Measurements from ENCODE around the gene TEAD1. TPM values are rescaled to one million over a fixed set of nuclear protein-coding genes. Genes with fewer than 3 reads are reported as not detected.

TEAD1 gene
- total RNA-seq, 2 experiments from 2014 or later, result 5.6 to 10.8 TPM

DNA sequence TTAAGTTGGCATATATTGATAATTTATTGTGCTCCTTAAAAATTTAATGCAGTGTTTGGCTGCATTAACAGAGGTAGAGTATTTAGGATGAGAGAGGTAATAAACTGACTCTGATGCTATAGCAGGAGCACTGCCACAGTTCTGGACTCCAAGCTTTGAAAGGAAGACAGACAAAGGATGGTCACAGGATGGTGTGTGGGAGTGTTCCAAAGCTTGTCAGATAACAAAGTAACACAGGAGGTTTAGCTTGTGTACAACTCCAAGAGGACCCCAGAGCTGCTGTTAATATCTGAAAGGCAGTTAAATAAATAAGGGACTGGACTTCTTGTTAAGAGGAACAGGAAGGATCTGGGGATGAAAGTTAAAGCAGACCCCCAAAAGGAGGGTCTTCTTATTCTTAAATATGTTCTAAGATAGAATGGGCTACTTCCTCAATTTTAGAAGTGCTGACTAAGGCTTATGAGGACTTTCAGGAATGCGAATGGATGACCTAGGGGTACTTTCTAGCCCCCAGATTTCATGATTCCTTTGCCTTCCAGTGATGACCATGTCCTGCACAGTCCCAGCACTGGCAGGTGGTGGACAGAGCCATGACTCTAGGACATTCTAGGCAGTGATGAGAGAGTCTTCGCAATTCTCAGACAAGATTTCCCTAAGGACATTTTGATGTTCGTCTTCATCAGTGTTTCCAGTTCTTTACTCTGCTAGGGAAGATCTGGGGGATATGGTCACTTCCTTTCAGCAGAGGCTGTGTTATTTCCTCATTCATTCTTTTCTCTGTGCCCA is 185.8 kb downstream of the TEAD1 start:
- Histone ChIP-seq H3K4me1 (ENCODE audit: insufficient read depth, low read length, poor library complexity, severe bottlenecking) (peaks cover 5% of the 10 kb centered on the region), H3K4me2 (ENCODE audit: low read length) (no peak overlapping the region), H3K79me2 (ENCODE audit: insufficient read depth, low read depth, low read length) (no peaks in the 10 kb centered on the region), H3K9me2 (ENCODE audit: insufficient read depth, low read length) (no peaks in the 10 kb centered on the region), H3K36me3 (ENCODE audit: insufficient read depth, low read length) (no peaks in the 10 kb centered on the region), H3K4me3 (ENCODE audit: low read depth, low read length, poor library complexity, severe bottlenecking) (no peak overlapping the region), H4K20me1 (ENCODE audit: insufficient read depth, low read length) (no peaks in the 10 kb centered on the region), H3K27ac (ENCODE audit: low read depth, low read length, poor library complexity, severe bottlenecking) (no peak overlapping the region), H3K9me3 (ENCODE audit: low read length) (no peaks in the 10 kb centered on the region), H2AFZ (ENCODE audit: low read length) (no peak overlapping the region)
- no peak for TF ChIP-seq EZH2phosphoT487 (IDR thresholded peaks at IDR 0.05; ENCODE audit: borderline replicate concordance, low read depth, low read length)
- TF ChIP-seq, protein P1, sequence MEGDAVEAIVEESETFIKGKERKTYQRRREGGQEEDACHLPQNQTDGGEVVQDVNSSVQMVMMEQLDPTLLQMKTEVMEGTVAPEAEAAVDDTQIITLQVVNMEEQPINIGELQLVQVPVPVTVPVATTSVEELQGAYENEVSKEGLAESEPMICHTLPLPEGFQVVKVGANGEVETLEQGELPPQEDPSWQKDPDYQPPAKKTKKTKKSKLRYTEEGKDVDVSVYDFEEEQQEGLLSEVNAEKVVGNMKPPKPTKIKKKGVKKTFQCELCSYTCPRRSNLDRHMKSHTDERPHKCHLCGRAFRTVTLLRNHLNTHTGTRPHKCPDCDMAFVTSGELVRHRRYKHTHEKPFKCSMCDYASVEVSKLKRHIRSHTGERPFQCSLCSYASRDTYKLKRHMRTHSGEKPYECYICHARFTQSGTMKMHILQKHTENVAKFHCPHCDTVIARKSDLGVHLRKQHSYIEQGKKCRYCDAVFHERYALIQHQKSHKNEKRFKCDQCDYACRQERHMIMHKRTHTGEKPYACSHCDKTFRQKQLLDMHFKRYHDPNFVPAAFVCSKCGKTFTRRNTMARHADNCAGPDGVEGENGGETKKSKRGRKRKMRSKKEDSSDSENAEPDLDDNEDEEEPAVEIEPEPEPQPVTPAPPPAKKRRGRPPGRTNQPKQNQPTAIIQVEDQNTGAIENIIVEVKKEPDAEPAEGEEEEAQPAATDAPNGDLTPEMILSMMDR (conservative IDR thresholded peaks at IDR 0.05; ENCODE audit: low read length), result no peak
- intact Hi-C loops (cut with micrococcal nuclease; ENCODE audit: unreplicated experiment), result no loop called here
- ChIA-PET CTCF (ENCODE audit: unreplicated experiment) (no interaction called here), POLR2A (interaction anchor here (0.7 to 1.0 kb wide), 2 partner anchors 8 to 37 kb away, joined by 3 read pairs; no protein-coding TSS in a partner anchor)
- no TSS peak for BruUV-seq (replicated peaks)
- no peak for DNase-seq (ENCODE audit: low spot score)

DNA sequence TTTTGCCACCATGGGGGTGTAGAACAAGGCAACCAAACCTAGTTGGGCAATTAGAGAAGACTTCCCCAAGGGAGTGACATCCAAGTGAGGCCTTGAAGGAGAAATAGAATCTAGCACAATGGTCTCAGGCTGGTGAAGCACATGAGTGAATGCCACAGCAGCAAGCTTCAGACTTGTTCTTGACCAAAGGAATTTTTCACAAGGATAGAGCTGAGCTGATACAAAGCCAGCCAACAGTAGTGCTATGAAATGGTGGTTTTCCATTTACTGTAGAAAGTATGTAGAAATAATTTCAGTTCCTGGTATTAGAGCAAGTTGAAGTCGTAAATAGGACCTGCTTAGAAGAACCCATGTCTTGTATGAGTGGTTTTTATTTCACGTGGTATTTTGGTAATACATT is 186.6 kb downstream of the TEAD1 start:
- Histone ChIP-seq H3K36me3 (ENCODE audit: insufficient read depth, low read length) (no peaks in the 10 kb centered on the region), H4K20me1 (ENCODE audit: insufficient read depth, low read length) (no peaks in the 10 kb centered on the region), H3K9me2 (ENCODE audit: insufficient read depth, low read length) (no peaks in the 10 kb centered on the region), H3K4me3 (ENCODE audit: low read depth, low read length, poor library complexity, severe bottlenecking) (no peak overlapping the region), H3K9me3 (ENCODE audit: low read length) (no peaks in the 10 kb centered on the region), H2AFZ (ENCODE audit: low read length) (no peak overlapping the region), H3K4me1 (ENCODE audit: insufficient read depth, low read length, poor library complexity, severe bottlenecking) (peaks cover 5% of the 10 kb centered on the region), H3K4me2 (ENCODE audit: low read length) (no peak overlapping the region), H3K79me2 (ENCODE audit: insufficient read depth, low read depth, low read length) (no peaks in the 10 kb centered on the region), H3K27ac (ENCODE audit: low read depth, low read length, poor library complexity, severe bottlenecking) (no peak overlapping the region)
- TF ChIP-seq, protein P1 (conservative IDR thresholded peaks at IDR 0.05; ENCODE audit: low read length), result no peak
- no peak for TF ChIP-seq EZH2phosphoT487 (IDR thresholded peaks at IDR 0.05; ENCODE audit: borderline replicate concordance, low read depth, low read length)
- ChIA-PET CTCF (ENCODE audit: unreplicated experiment) (no interaction called here), POLR2A (no interaction called here)
- no TSS peak for BruUV-seq (replicated peaks)
- intact Hi-C loops (cut with micrococcal nuclease; ENCODE audit: unreplicated experiment), result no loop called here
- no peak for DNase-seq (ENCODE audit: low spot score)

DNA sequence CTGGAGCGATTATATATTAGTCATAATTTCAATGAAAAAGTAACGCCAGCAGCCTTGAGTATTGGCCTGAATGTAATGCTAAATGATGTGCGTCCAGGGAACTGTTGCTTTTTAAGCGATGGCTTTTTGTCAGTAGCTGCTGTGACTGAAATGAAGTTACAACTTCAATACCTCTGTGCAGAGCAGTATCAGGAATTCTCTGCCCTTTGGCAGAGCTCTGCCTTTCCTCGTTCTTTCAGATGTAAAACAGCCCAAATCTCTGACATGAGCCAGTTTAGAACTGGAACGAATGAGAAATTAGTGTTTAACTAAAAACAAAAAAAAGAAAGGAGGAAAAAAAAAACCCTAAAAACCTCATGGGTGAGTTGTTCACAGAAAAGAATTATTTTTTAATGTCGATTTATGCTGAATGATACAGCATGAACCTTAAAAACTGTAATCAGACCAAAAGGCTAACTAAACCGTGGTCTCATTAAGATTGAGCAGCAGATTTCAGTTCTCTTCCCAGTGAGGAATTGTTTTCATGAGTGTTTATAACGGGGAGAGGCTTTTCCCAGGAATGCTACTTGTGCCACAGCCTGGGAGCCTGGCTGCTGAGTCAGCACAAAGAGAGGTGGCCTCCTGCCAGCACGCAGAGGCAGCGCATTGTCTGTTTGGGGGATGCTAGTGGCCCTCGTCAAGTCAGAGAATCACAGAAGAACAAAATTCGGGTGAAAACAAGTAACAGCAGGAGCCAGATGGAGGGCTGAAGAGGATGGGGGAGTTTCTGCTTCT is 188.7 kb downstream of the TEAD1 start:
- Histone ChIP-seq H2AFZ (ENCODE audit: low read length) (no peak overlapping the region), H3K79me2 (ENCODE audit: insufficient read depth, low read depth, low read length) (no peaks in the 10 kb centered on the region), H3K36me3 (ENCODE audit: insufficient read depth, low read length) (no peaks in the 10 kb centered on the region), H4K20me1 (ENCODE audit: insufficient read depth, low read length) (no peaks in the 10 kb centered on the region), H3K4me3 (ENCODE audit: low read depth, low read length, poor library complexity, severe bottlenecking) (no peak overlapping the region), H3K9me3 (ENCODE audit: low read length) (no peaks in the 10 kb centered on the region), H3K4me1 (ENCODE audit: insufficient read depth, low read length, poor library complexity, severe bottlenecking) (peaks cover 5% of the 10 kb centered on the region), H3K4me2 (ENCODE audit: low read length) (no peak overlapping the region), H3K9me2 (ENCODE audit: insufficient read depth, low read length) (no peaks in the 10 kb centered on the region), H3K27ac (ENCODE audit: low read depth, low read length, poor library complexity, severe bottlenecking) (no peak overlapping the region)
- intact Hi-C loops (cut with micrococcal nuclease; ENCODE audit: unreplicated experiment), result no loop called here
- ChIA-PET CTCF (ENCODE audit: unreplicated experiment) (no interaction called here), POLR2A (no interaction called here)
- no peak for TF ChIP-seq EZH2phosphoT487 (IDR thresholded peaks at IDR 0.05; ENCODE audit: borderline replicate concordance, low read depth, low read length)
- TF ChIP-seq, protein P1 (conservative IDR thresholded peaks at IDR 0.05; ENCODE audit: low read length), result no peak
- no peak for DNase-seq (ENCODE audit: low spot score)
- BruUV-seq (replicated peaks), result no TSS peak
